ENCODE data around the gene TYW1B.
"Not testable (repeated sequence)": the region's sequence is repeated elsewhere in the genome, so short reads cannot be mapped to it uniquely, and the experiment has no call there.

DNA sequence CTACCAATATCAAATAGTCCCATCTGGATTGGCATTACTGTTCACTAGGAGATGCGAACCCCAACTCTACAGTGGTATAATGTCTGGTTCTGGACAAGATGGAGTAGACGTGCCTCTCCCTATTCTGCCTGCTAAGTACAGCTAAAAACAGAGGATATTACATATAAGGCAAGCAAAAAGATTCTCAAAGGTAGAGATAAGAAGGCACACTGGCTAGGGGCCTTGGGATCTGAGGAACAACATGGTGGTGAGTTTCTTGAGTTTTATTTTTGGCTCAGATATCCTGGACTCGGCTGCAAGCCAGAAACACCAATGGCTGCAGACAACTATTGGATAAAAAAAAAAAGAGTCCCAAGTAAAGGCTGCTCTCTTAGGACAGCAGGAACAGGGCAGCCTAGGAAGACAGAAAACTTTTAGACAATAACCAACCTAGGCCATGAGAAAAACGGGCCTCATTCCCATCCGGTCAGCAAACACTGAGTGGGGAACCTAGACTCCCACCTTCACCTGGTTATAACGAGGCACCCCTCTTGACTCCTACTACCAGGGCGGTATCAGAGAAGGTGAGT is 222.1 kb downstream of the TYW1B start:
- not testable (repeated sequence) for TF ChIP-seq CTCF, POLR2A (IDR thresholded peaks at IDR 0.05)
